Activated CD8-positive, alpha-beta T cell treated with anti-CD3 and anti-CD28 coated beads, Interleukin-2, amount 10 ng/mL, durations not matched to agents 7 days and 5 days (primary cell): ENCODE results near the gene USP8. TPM values are rescaled to one million over a fixed set of nuclear protein-coding genes. Genes with fewer than 3 reads are reported as not detected.
"Not testable (repeated sequence)": the region's sequence is repeated elsewhere in the genome, so short reads cannot be mapped to it uniquely, and the experiment has no call there.

Source experiments
- ATAC-seq: fragments of 150-1000 bp; cut with Tn5 transposase; one replicate; pipeline ENCODE4 v1.10.0; 2021; ENCODE audit warnings: moderate library complexity
- CTCF ChIA-PET: fragments of 350-600 bp; sonication (Branson Sonifier 250); formaldehyde crosslinking; loops from one replicate; lab custom pipeline; 2021; ENCODE audit warnings: antibody characterized with exemption; lab: Charles Lee
- POLR2A ChIA-PET: fragments of 350-600 bp; sonication (Branson Sonifier 250); formaldehyde crosslinking; loops from one replicate; lab custom pipeline; 2021; ENCODE audit warnings: antibody characterized with exemption; lab: Charles Lee
- DNase-seq: peaks from one replicate; pipeline ENCODE4 v3.0.0-alpha.2; 2020
- H3K27ac Mint-ChIP-seq: one replicate; pipeline ENCODE4 v1.8.0; 2021; ENCODE audit warnings: mild to moderate bottlenecking, mixed read lengths
- H3K27me3 Mint-ChIP-seq: one replicate; pipeline ENCODE4 v1.8.0; 2021; ENCODE audit warnings: low read depth, mixed read lengths
- H3K36me3 Mint-ChIP-seq: one replicate; pipeline ENCODE4 v1.8.0; 2021; ENCODE audit warnings: low read depth, mixed read lengths
- H3K4me1 Mint-ChIP-seq: one replicate; pipeline ENCODE4 v1.8.0; 2021; ENCODE audit warnings: low read depth, mixed read lengths
- H3K4me3 Mint-ChIP-seq: one replicate; pipeline ENCODE4 v1.8.0; 2021; ENCODE audit warnings: mild to moderate bottlenecking, mixed read lengths
- H3K9me3 Mint-ChIP-seq: one replicate; pipeline ENCODE4 v1.8.0; 2022; ENCODE audit warnings: mixed read lengths; ENCODE audit not compliant: insufficient read depth
- total RNA-seq, 2 experiments: library from RNA; stranded (reverse); gene quantifications; one replicate each; pipeline ENCODE4 v1.2.3, GENCODE V29; 2021

The USP8 gene
- total RNA-seq, 2 experiments from 2014 or later: 55.6 to 58.8 TPM

DNA sequence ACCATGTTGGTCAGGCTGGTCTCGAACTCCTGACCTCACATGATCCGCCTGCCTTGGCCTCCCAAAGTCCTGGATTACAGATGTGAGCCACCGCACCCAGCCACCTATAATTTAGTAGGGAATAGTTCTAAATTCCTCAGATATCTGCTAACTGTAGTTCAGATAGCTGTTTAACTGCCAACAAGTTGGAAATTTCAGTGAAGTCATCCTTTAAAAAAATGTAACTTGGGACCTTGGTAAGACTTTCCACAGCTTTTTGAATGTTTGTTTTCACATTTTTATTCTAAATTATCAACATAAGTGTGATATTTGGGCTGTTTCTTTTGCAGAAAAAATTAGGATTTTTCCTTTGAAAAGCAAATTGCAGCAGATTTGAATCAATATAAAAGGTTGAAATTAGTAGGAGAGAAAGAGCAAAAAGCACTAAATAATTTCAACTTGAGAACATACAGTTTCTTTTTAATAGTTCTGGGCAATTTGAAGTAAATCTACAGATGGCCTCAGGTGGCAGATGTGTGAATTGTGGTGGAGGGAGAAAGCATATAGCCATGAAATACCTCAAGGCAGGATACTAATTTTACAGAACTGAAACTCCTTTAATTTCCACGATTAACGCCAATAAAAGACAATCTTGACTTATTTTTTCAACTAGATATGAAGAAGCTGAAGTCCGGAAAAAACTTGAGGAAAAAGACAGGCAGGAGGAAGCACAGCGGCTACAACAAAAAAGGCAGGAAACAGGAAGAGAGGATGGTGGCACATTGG, 34.3 kb downstream of the USP8 start:
- Mint-ChIP-seq H3K4me1 (no peaks in the 10 kb centered on the region), H3K27me3 (no peaks in the 10 kb centered on the region), H3K27ac (no peak overlapping the region), H3K4me3 (no peak overlapping the region), H3K36me3 (peaks cover 47% of the 10 kb centered on the region), H3K9me3 (no peaks in the 10 kb centered on the region)
- POLR2A ChIA-PET: interaction anchor here (1.9 kb wide), 1 partner anchor 104 kb away, joined by 4 read pairs; the partner anchor contains the start of gene GABPB1
- CTCF ChIA-PET: no interaction called here
- ATAC-seq: no peak
- no peak for DNase-seq

GRCh38 chr15:50463423-50464358, 39.5 kb downstream of the USP8 start:
- H3K27me3 Mint-ChIP-seq: no peaks in the 10 kb centered on the region
- no peak overlapping the region for H3K4me3 Mint-ChIP-seq
- no peak for ATAC-seq
- H3K36me3 Mint-ChIP-seq: peaks cover 40% of the 10 kb centered on the region
- no peaks in the 10 kb centered on the region for H3K4me1 Mint-ChIP-seq
- no peak overlapping the region for H3K27ac Mint-ChIP-seq
- DNase-seq: no peak
- ChIA-PET POLR2A (interaction anchor here (0.8 kb wide), 1 partner anchor 444 kb away, joined by 3 read pairs; no protein-coding TSS in a partner anchor), CTCF (interaction anchor here (0.7 kb wide), 1 partner anchor 251 kb away, joined by 3 read pairs; no protein-coding TSS in a partner anchor)
- H3K9me3 Mint-ChIP-seq: no peaks in the 10 kb centered on the region

GRCh38 chr15:50471072-50471471, 46.9 kb downstream of the USP8 start:
- Mint-ChIP-seq H3K4me1 (no peaks in the 10 kb centered on the region), H3K9me3 (no peaks in the 10 kb centered on the region), H3K27me3 (no peaks in the 10 kb centered on the region), H3K36me3 (peaks cover 33% of the 10 kb centered on the region), H3K27ac (no peak overlapping the region), H3K4me3 (no peak overlapping the region)
- ChIA-PET POLR2A (no interaction called here), CTCF (no interaction called here)
- no peak for ATAC-seq
- DNase-seq: no peak

DNA sequence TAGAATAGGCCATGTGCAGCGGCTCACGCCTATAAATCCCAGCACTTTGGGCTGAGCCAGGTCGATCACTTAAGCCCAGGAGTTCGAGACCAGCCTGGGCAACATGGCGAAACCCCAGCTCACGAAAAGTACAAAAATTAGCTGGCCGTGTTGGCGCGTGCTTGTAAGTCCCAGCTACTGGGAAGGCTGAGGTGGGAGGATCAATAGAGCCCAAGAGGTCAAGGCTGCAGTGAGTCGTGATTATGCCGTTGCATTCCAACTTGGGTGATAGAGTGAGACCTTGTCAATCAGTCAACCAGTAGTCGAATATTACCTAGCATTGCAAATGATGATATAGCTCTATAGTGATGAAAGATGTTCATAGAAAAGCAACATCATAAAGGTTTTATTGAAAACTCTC, 51.9 kb downstream of the USP8 start:
- DNase-seq: no peak
- ChIA-PET POLR2A (no interaction called here), CTCF (no interaction called here)
- peaks cover 38% of the 10 kb centered on the region for H3K36me3 Mint-ChIP-seq
- ATAC-seq: no peak
- H3K4me3 Mint-ChIP-seq: no peak overlapping the region
- H3K27ac Mint-ChIP-seq: no peak overlapping the region
- peaks cover 2% of the 10 kb centered on the region for H3K4me1 Mint-ChIP-seq
- H3K27me3 Mint-ChIP-seq: no peaks in the 10 kb centered on the region
- no peaks in the 10 kb centered on the region for H3K9me3 Mint-ChIP-seq

GRCh38 chr15:50484781-50485180, 60.6 kb downstream of the USP8 start:
- POLR2A ChIA-PET: no interaction called here
- Mint-ChIP-seq H3K9me3 (no peaks in the 10 kb centered on the region), H3K36me3 (peaks cover 60% of the 10 kb centered on the region)

DNA sequence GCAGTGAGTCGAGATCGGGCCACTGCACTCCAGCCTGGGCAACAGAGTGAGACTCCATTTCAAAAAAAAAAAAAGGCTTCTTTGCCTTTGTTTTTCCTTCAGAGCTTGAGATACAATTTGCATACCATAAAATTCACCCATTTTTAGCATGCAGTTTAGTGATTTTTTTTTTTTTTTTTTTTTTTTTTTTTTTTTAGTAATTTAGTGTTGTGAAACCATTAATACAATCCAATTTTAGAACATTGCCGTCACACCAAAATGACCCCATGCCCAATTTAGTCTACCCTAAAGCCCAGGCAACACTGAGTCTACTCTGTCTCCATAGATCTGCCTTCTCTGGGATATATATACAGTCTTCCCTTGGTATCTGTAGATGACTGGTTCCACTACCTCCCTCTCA, 61.2 kb downstream of the USP8 start:
- CTCF ChIA-PET: no interaction called here
- POLR2A ChIA-PET: no interaction called here
- H3K4me1 Mint-ChIP-seq: peaks cover 13% of the 10 kb centered on the region
- H3K4me3 Mint-ChIP-seq: no peak overlapping the region
- ATAC-seq (no peak), DNase-seq (no peak)
- H3K27me3 Mint-ChIP-seq: no peaks in the 10 kb centered on the region
- H3K27ac Mint-ChIP-seq: no peak overlapping the region
- H3K9me3 Mint-ChIP-seq: no peaks in the 10 kb centered on the region
- peaks cover 63% of the 10 kb centered on the region for H3K36me3 Mint-ChIP-seq

More at GRCh38 chr15:50484781-50485180, 60.6 kb downstream of the USP8 start:
- DNase-seq (no peak), ATAC-seq (no peak)
- Mint-ChIP-seq H3K27me3 (no peaks in the 10 kb centered on the region), H3K27ac (no peak overlapping the region), H3K4me3 (no peak overlapping the region), H3K4me1 (peaks cover 13% of the 10 kb centered on the region)
- CTCF ChIA-PET: no interaction called here

GRCh38 chr15:50487287-50487686, 63.1 kb downstream of the USP8 start:
- no peak for DNase-seq
- peaks cover 11% of the 10 kb centered on the region for H3K4me1 Mint-ChIP-seq
- CTCF ChIA-PET: interaction anchor here (0.7 to 0.8 kb wide), 2 partner anchors 12 to 1288 kb away, joined by 3 read pairs; no protein-coding TSS in a partner anchor
- H3K27me3 Mint-ChIP-seq: no peaks in the 10 kb centered on the region
- H3K27ac Mint-ChIP-seq: peak overlapping the region; percentile 28
- H3K9me3 Mint-ChIP-seq: no peaks in the 10 kb centered on the region
- peaks cover 61% of the 10 kb centered on the region for H3K36me3 Mint-ChIP-seq
- POLR2A ChIA-PET: no interaction called here
- peak; percentile 19 for ATAC-seq
- H3K4me3 Mint-ChIP-seq: no peak overlapping the region

DNA sequence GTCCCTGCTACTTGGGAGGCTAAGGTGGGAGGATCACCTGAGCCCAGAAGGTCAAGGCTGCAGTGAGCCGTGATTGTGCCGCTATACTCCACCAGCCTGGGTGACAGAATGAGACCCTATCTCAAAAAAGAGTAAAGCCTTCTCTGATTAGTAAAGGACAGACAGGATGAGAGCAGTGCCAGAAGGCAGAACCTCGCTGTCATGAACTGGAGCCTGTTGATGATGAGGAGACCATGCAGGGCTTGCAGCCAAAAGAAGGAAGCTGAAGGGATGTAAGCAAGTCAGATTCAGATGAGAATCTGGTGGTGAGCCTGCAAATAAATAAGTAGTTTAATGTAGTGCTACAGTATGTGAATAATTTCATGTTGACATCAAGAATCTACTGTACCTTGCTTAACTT, 69.4 kb downstream of the USP8 start:
- H3K27me3 Mint-ChIP-seq: no peaks in the 10 kb centered on the region
- ChIA-PET CTCF (no interaction called here), POLR2A (no interaction called here)
- no peaks in the 10 kb centered on the region for H3K4me1 Mint-ChIP-seq
- H3K36me3 Mint-ChIP-seq: peaks cover 60% of the 10 kb centered on the region
- H3K9me3 Mint-ChIP-seq: no peaks in the 10 kb centered on the region
- no peak for DNase-seq
- H3K27ac Mint-ChIP-seq: no peak overlapping the region
- no peak overlapping the region for H3K4me3 Mint-ChIP-seq
- no peak for ATAC-seq

GRCh38 chr15:50494547-50494946, 70.3 kb downstream of the USP8 start:
- H3K4me3 Mint-ChIP-seq, POLR2A ChIA-PET, H3K9me3 Mint-ChIP-seq, H3K4me1 Mint-ChIP-seq, H3K27ac Mint-ChIP-seq, H3K27me3 Mint-ChIP-seq, ATAC-seq, DNase-seq: not testable (repeated sequence)
- H3K36me3 Mint-ChIP-seq: peaks cover 61% of the 10 kb centered on the region
- CTCF ChIA-PET: interaction anchor here (0.7 kb wide), 1 partner anchor 499 kb away, joined by 3 read pairs; no protein-coding TSS in a partner anchor

GRCh38 chr15:50496692-50497091, 72.5 kb downstream of the USP8 start:
- Mint-ChIP-seq H3K9me3 (no peaks in the 10 kb centered on the region), H3K27me3 (no peaks in the 10 kb centered on the region), H3K36me3 (peaks cover 52% of the 10 kb centered on the region), H3K27ac (no peak overlapping the region), H3K4me3 (no peak overlapping the region), H3K4me1 (no peaks in the 10 kb centered on the region)
- ATAC-seq (no peak), DNase-seq (no peak)
- ChIA-PET POLR2A (interaction anchor here (1.2 kb wide), 1 partner anchor 142 kb away, joined by 4 read pairs; the partner anchor contains the start of gene GABPB1), CTCF (no interaction called here)

DNA sequence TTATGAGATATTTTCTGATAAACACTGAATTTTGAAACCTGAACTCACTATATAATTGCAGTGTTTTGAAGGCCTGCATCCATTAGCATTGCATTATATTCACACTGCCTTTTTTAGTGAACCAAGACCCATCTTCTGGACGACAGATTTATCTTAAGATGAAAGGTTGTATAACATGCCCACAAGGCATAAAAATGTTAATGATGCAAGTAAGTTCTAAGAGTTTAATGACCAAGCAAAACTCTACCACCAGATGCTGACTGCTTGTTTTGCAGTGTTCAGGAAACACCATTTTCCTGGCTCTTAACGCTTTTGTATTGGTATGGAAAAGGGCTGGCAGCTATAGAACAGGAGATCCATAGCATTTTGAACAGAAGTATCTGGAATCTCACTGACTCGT, 76.1 kb downstream of the USP8 start:
- H3K27ac Mint-ChIP-seq: no peak overlapping the region
- H3K4me3 Mint-ChIP-seq: no peak overlapping the region
- POLR2A ChIA-PET: interaction anchor here (0.7 kb wide), 1 partner anchor 577 kb away, joined by 3 read pairs; no protein-coding TSS in a partner anchor
- peaks cover 41% of the 10 kb centered on the region for H3K36me3 Mint-ChIP-seq
- no peaks in the 10 kb centered on the region for H3K9me3 Mint-ChIP-seq
- peaks cover 10% of the 10 kb centered on the region for H3K4me1 Mint-ChIP-seq
- CTCF ChIA-PET: no interaction called here
- DNase-seq: no peak
- no peaks in the 10 kb centered on the region for H3K27me3 Mint-ChIP-seq
- no peak for ATAC-seq
